Hepatocyte (in vitro differentiated cells): Measurements from ENCODE around the gene RPL29. TPM values are rescaled to one million over a fixed set of nuclear protein-coding genes. Genes with fewer than 3 reads are reported as not detected.
A peak's percentile ranks its signal among the peaks of the same experiment; 100 is the strongest.
"Not testable (repeated sequence)": the region's sequence is repeated elsewhere in the genome, so short reads cannot be mapped to it uniquely, and the experiment has no call there.

Experiments
- DNase-seq: peaks from one replicate; pipeline ENCODE4 v3.0.0-alpha.2; 2016; ENCODE audit warnings: low spot score
- H2AFZ ChIP-seq: fragments of 200-600 bp; sonication (generic); 2 replicates; pipeline ENCODE4 v1.6.0; 2016; ENCODE audit warnings: antibody characterized with exemption, mild to moderate bottlenecking
- H3K27ac ChIP-seq: fragments of 200-600 bp; sonication (generic); 2 replicates; pipeline ENCODE4 v1.5.1; 2016; ENCODE audit warnings: mild to moderate bottlenecking
- H3K27me3 ChIP-seq: fragments of 200-600 bp; sonication (generic); 2 replicates; pipeline ENCODE4 v1.6.1; 2016
- H3K36me3 ChIP-seq: fragments of 200-600 bp; sonication (generic); replicated peaks from 2 replicates; pipeline ENCODE4 v1.5.1; 2016; ENCODE audit warnings: low read depth; ENCODE audit not compliant: insufficient read depth
- H3K4me1 ChIP-seq: fragments of 200-600 bp; sonication (generic); 2 replicates; pipeline ENCODE4 v1.5.1; 2016; ENCODE audit warnings: mild to moderate bottlenecking, moderate library complexity; ENCODE audit not compliant: insufficient read depth
- H3K4me2 ChIP-seq: fragments of 200-600 bp; sonication (generic); 2 replicates; pipeline ENCODE4 v1.6.0; 2016
- H3K4me3 ChIP-seq: fragments of 200-600 bp; sonication (generic); 2 replicates; pipeline ENCODE4 v1.5.1; 2016; ENCODE audit warnings: mild to moderate bottlenecking
- H3K79me2 ChIP-seq: fragments of 200-600 bp; sonication (generic); 2 replicates; pipeline ENCODE4 v1.6.0; 2017; ENCODE audit warnings: mild to moderate bottlenecking
- H3K9me2 ChIP-seq: fragments of 200-600 bp; sonication (generic); replicated peaks from 2 replicates; pipeline ENCODE4 v1.6.0; 2017; ENCODE audit warnings: mild to moderate bottlenecking; ENCODE audit not compliant: insufficient read depth
- H3K9me3 ChIP-seq: fragments of 200-600 bp; sonication (generic); 2 replicates; pipeline ENCODE4 v1.5.1; 2016; ENCODE audit warnings: low read depth, mild to moderate bottlenecking
- H4K20me1 ChIP-seq: fragments of 200-600 bp; sonication (generic); 2 replicates; pipeline ENCODE4 v1.6.0; 2016; ENCODE audit warnings: mild to moderate bottlenecking; ENCODE audit not compliant: insufficient read depth, poor library complexity, severe bottlenecking
- CTCF ChIP-seq: fragments of 200-600 bp; sonication (generic); IDR thresholded peaks from 2 replicates; pipeline ENCODE4 v1.5.1; 2016; ENCODE audit warnings: antibody characterized with exemption, mild to moderate bottlenecking; ENCODE audit not compliant: poor library complexity
- EZH2 ChIP-seq: fragments of 200-600 bp; sonication (generic); IDR thresholded peaks from 2 replicates; pipeline ENCODE4 v1.6.1; 2016; ENCODE audit warnings: antibody characterized with exemption, mild to moderate bottlenecking, borderline replicate concordance
- EZH2phosphoT487 ChIP-seq: fragments of 200-600 bp; sonication (generic); IDR thresholded peaks from one replicate; pipeline ENCODE4 v1.6.1; 2018; ENCODE audit warnings: antibody characterized with exemption, mild to moderate bottlenecking, low read depth, moderate library complexity; ENCODE audit not compliant: unreplicated experiment, severe bottlenecking
- WGBS: methylation state at CpG from one replicate; pipeline ENCODE4 v1.1.6; 2016; ENCODE audit warnings: low lambda C conversion rate; ENCODE audit errors: missing lambda C conversion rate; 5-methylcytosine and 5-hydroxymethylcytosine counted together
- polyA plus RNA-seq: library from polyadenylated mRNA; unstranded; fragments of >200 nt; fragmentation: Nextera tagmentation; extraction: Ambion mirVana; gene quantifications from 2 replicates; pipeline ENCODE4 v1.2.1, GENCODE V29; 2016
- total RNA-seq: library from RNA; depleted of rRNA; stranded (reverse); fragments of >200 nt; gene quantifications from 2 replicates; pipeline ENCODE4 v1.2.3, GENCODE V29; 2014

RPL29 gene
- total and polyA plus RNA-seq, 2 experiments from 2014 or later, result 786 to 981 TPM

GRCh38 chr3:51997935-51998596 is 2.4 kb upstream of the RPL29 start:
- WGBS, result 38% methylated on average over 7 of the region's 7 CpGs
- H3K9me3 ChIP-seq, result no peaks in the 10 kb centered on the region
- no peaks in the 10 kb centered on the region for H3K27me3 ChIP-seq
- peaks cover 22% of the 10 kb centered on the region for H3K79me2 ChIP-seq
- H3K4me3 ChIP-seq, result no peak overlapping the region
- no peaks in the 10 kb centered on the region for H4K20me1 ChIP-seq
- DNase-seq, result peak; percentile 63
- H3K4me1 ChIP-seq, result peaks cover 11% of the 10 kb centered on the region
- H3K36me3 ChIP-seq, result no peaks in the 10 kb centered on the region
- TF ChIP-seq CTCF (no peak), EZH2 (no peak), EZH2phosphoT487 (no peak)
- no peaks in the 10 kb centered on the region for H3K9me2 ChIP-seq
- no peak overlapping the region for H2AFZ ChIP-seq
- H3K27ac ChIP-seq, result peak overlapping the region; percentile 28
- H3K4me2 ChIP-seq, result peak overlapping the region; percentile 11

GRCh38 chr3:51997172-51997571 is 1.5 kb upstream of the RPL29 start:
- TF ChIP-seq CTCF (no peak), EZH2 (no peak), EZH2phosphoT487 (no peak)
- WGBS, result 89% methylated on average over 2 of the region's 2 CpGs
- no peaks in the 10 kb centered on the region for H3K9me3 ChIP-seq
- no peak for DNase-seq
- peaks cover 22% of the 10 kb centered on the region for H3K79me2 ChIP-seq
- H3K4me2 ChIP-seq, result no peak overlapping the region
- H2AFZ ChIP-seq, result no peak overlapping the region
- H3K27me3 ChIP-seq, result no peaks in the 10 kb centered on the region
- H3K4me1 ChIP-seq, result peaks cover 11% of the 10 kb centered on the region
- no peaks in the 10 kb centered on the region for H3K36me3 ChIP-seq
- no peaks in the 10 kb centered on the region for H4K20me1 ChIP-seq
- H3K27ac ChIP-seq, result peak overlapping the region; percentile 28
- no peaks in the 10 kb centered on the region for H3K9me2 ChIP-seq
- H3K4me3 ChIP-seq, result no peak overlapping the region

GRCh38 chr3:51994530-51994929 is 1.2 kb downstream of the RPL29 start:
- Histone ChIP-seq H3K9me2 (no peaks in the 10 kb centered on the region), H3K4me3 (peak overlapping the region; percentile 89), H3K4me2 (peak overlapping the region; percentile 98), H3K27ac (peak overlapping the region; percentile 96), H4K20me1 (no peaks in the 10 kb centered on the region), H3K36me3 (no peaks in the 10 kb centered on the region), H3K9me3 (no peaks in the 10 kb centered on the region), H3K27me3 (no peaks in the 10 kb centered on the region), H2AFZ (no peak overlapping the region), H3K79me2 (peaks cover 22% of the 10 kb centered on the region), H3K4me1 (peaks cover 11% of the 10 kb centered on the region)
- WGBS, result 82% methylated on average over 2 of the region's 2 CpGs
- no peak for DNase-seq
- TF ChIP-seq EZH2phosphoT487, result no peak
- TF ChIP-seq EZH2, result no peak
- TF ChIP-seq CTCF, result no peak

DNA sequence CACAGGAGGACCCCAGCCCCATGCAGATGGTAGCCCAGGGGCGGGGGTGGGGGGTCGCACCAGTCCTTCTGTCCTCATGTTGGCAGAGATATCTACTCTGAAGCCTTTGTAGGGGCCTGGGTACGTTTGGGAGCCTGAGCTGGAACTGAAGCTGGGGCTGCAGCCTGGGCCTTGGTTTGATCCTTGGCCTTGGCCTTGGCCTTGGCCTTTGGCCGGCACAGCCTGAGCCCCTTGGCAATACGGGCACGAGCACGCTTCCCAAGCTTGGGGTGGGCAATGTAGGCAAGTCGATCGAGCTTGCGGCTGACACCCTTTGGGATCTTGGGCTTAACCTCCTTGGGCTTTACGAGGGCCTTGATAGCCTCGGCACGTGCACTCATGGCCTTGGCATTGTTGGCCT is 2.0 kb downstream of the RPL29 start:
- not testable (repeated sequence) for H3K27ac ChIP-seq, H4K20me1 ChIP-seq, H3K27me3 ChIP-seq, H3K9me3 ChIP-seq, DNase-seq, H3K36me3 ChIP-seq, H3K9me2 ChIP-seq, H3K4me3 ChIP-seq, H2AFZ ChIP-seq, H3K4me2 ChIP-seq
- H3K79me2 ChIP-seq, result peaks cover 22% of the 10 kb centered on the region
- WGBS, result 97% methylated on average over 12 of the region's 13 CpGs
- H3K4me1 ChIP-seq, result peaks cover 11% of the 10 kb centered on the region
